Loucy (cell line): ENCODE measurements around the gene TP53TG5.

Experiments used
- EZH2phosphoT487 ChIP-seq: fragments of 200-600 bp; IDR thresholded peaks from 2 replicates; pipeline ENCODE4 v1.6.1; 2018; ENCODE audit warnings: antibody characterized with exemption, mild to moderate bottlenecking, moderate library complexity, borderline replicate concordance
- TF ChIP-seq, protein P1 (sequence below): fragments of 200-600 bp; sonication (generic); conservative IDR thresholded peaks from 2 replicates; pipeline ENCODE4 v1.5.1; 2014; ENCODE audit warnings: mild to moderate bottlenecking, antibody characterized with exemption, low read length

DNA sequence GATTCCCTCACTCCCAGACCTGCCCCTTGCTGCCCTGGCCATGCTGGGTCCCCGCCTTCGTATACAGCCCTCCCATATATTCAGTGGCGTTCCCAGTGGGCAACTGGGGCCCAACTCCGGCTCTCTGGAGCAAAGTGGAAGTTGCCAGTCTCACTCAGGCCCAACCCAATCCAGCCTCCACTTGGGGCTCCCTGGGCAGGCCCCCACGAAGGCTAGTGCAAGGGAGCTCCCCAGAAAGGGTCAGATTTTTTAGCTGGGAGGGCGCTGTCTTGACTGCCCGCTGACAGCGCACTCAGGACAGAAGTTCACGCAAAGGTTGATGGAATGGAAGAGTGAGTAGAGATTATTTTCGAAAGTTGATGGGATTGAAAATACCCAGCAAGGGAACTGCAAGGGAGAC is 5.9 kb downstream of the TP53TG5 start:
- TF ChIP-seq, protein P1, sequence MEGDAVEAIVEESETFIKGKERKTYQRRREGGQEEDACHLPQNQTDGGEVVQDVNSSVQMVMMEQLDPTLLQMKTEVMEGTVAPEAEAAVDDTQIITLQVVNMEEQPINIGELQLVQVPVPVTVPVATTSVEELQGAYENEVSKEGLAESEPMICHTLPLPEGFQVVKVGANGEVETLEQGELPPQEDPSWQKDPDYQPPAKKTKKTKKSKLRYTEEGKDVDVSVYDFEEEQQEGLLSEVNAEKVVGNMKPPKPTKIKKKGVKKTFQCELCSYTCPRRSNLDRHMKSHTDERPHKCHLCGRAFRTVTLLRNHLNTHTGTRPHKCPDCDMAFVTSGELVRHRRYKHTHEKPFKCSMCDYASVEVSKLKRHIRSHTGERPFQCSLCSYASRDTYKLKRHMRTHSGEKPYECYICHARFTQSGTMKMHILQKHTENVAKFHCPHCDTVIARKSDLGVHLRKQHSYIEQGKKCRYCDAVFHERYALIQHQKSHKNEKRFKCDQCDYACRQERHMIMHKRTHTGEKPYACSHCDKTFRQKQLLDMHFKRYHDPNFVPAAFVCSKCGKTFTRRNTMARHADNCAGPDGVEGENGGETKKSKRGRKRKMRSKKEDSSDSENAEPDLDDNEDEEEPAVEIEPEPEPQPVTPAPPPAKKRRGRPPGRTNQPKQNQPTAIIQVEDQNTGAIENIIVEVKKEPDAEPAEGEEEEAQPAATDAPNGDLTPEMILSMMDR = no peak
- no peak for TF ChIP-seq EZH2phosphoT487
